Panc1 (cell line): ENCODE data around the gene PRKD2. TPM values are rescaled to one million over a fixed set of nuclear protein-coding genes. Genes with fewer than 3 reads are reported as not detected.

Source experiments
- ATAC-seq: fragments of 200-7000 bp; cut with Tn5 transposase; 2 replicates; pipeline ENCODE4 v1.9.1; 2020; ENCODE audit warnings: mild to moderate bottlenecking, moderate library complexity
- BruUV-seq: library from RNA; stranded (reverse); fragments of 400-500 nt; replicated peaks from 2 replicates; lab custom pipeline; 2021; lab: Mats Ljungman, UMichigan
- CTCF ChIA-PET: fragments of 300-600 bp; sonication (Branson Sonifier 250); formaldehyde crosslinking; loops from one replicate; lab custom pipeline; 2022; ENCODE audit warnings: antibody characterized with exemption; lab: Charles Lee
- POLR2A ChIA-PET: fragments of 300-600 bp; sonication (Branson Sonifier 250); formaldehyde crosslinking; loops from one replicate; lab custom pipeline; 2022; ENCODE audit warnings: antibody characterized with exemption; lab: Charles Lee
- DNase-seq: peaks from one replicate; pipeline ENCODE4 v3.0.0-alpha.2; 2010; ENCODE audit warnings: low read depth, low spot score
- H3K27ac ChIP-seq: 2 replicates; pipeline ENCODE4 v1.5.1; 2011; ENCODE audit warnings: mild to moderate bottlenecking, low read length, inconsistent platforms
- H3K27me3 ChIP-seq: fragments of 200-500 bp; sonication (Bioruptor generic); 2 replicates; pipeline ENCODE4 v1.6.0; 2014; ENCODE audit warnings: low read length, inconsistent platforms; ENCODE audit not compliant: control insufficient read depth, insufficient read depth
- H3K36me3 ChIP-seq: fragments of 200-500 bp; sonication (Bioruptor generic); 2 replicates; pipeline ENCODE4 v1.5.1; 2014; ENCODE audit warnings: inconsistent platforms, mild to moderate bottlenecking, low read length, moderate library complexity; ENCODE audit not compliant: control insufficient read depth, insufficient read depth
- H3K4me1 ChIP-seq: 2 replicates; pipeline ENCODE4 v1.5.1; 2011; ENCODE audit warnings: inconsistent platforms, mild to moderate bottlenecking, low read length, moderate library complexity; ENCODE audit not compliant: control insufficient read depth, insufficient read depth
- H3K4me3 ChIP-seq, 2 experiments: 2 replicates each; pipeline ENCODE4 v1.5.1; 2011 to 2012; ENCODE audit warnings: low read depth in 2 of 2, low read length in 2 of 2, mild to moderate bottlenecking in 2 of 2, inconsistent platforms in 1 of 2, moderate library complexity in 1 of 2
- H3K9me3 ChIP-seq: fragments of 200-500 bp; sonication (Bioruptor generic); 2 replicates; pipeline ENCODE4 v1.5.1; 2014; ENCODE audit warnings: low read depth, mild to moderate bottlenecking, inconsistent platforms, low read length, moderate library complexity; ENCODE audit not compliant: control insufficient read depth, insufficient read depth
- POLR2AphosphoS5 ChIP-seq: IDR thresholded peaks from 2 replicates; pipeline ENCODE4 v1.6.1; 2012; ENCODE audit warnings: mild to moderate bottlenecking, low read depth, low read length, moderate library complexity
- SIN3A ChIP-seq: IDR thresholded peaks from 2 replicates; pipeline ENCODE4 v1.6.1; 2012; ENCODE audit warnings: low read depth, mild to moderate bottlenecking, low read length, moderate library complexity, borderline replicate concordance; ENCODE audit not compliant: insufficient read depth
- TCF7L2 ChIP-seq: IDR thresholded peaks from 2 replicates; pipeline ENCODE4 v1.6.1; 2011; ENCODE audit warnings: mild to moderate bottlenecking, low read depth, low read length, inconsistent platforms
- in situ Hi-C: cut with HindIII; loops from 2 replicates; pipeline ENCODE4 v1.10.0; 2016; ENCODE audit warnings: low sequenced_read_pairs, low pct_unique_long_range_greater_than_20kb
- intact Hi-C: fragments of 100-400 bp; cut with micrococcal nuclease; formaldehyde crosslinking; loops from one replicate; pipeline ENCODE4 v1.10.0; 2022; ENCODE audit not compliant: unreplicated experiment
- total RNA-seq: library from RNA; stranded (reverse); gene quantifications from one replicate; pipeline ENCODE4 v1.2.1, GENCODE V29; 2021; ENCODE audit not compliant: unreplicated experiment
- TF ChIP-seq, protein P1 (sequence below), 2 experiments: IDR thresholded peaks; 2 replicates each; pipeline ENCODE4 v1.6.1; 2011 to 2012; ENCODE audit warnings: low read depth in 2 of 2, control low read depth in 1 of 2, low read length in 1 of 2, mild to moderate bottlenecking in 1 of 2, moderate library complexity in 1 of 2; ENCODE audit not compliant: insufficient read depth in 1 of 2
- TF ChIP-seq, protein P2 (sequence below): fragments of 450-650 bp; IDR thresholded peaks from 2 replicates; pipeline ENCODE4 v1.5.1; 2017; ENCODE audit warnings: mild to moderate bottlenecking

The PRKD2 gene
- total RNA-seq, 1 experiment from 2014 or later = 41.2 TPM

DNA sequence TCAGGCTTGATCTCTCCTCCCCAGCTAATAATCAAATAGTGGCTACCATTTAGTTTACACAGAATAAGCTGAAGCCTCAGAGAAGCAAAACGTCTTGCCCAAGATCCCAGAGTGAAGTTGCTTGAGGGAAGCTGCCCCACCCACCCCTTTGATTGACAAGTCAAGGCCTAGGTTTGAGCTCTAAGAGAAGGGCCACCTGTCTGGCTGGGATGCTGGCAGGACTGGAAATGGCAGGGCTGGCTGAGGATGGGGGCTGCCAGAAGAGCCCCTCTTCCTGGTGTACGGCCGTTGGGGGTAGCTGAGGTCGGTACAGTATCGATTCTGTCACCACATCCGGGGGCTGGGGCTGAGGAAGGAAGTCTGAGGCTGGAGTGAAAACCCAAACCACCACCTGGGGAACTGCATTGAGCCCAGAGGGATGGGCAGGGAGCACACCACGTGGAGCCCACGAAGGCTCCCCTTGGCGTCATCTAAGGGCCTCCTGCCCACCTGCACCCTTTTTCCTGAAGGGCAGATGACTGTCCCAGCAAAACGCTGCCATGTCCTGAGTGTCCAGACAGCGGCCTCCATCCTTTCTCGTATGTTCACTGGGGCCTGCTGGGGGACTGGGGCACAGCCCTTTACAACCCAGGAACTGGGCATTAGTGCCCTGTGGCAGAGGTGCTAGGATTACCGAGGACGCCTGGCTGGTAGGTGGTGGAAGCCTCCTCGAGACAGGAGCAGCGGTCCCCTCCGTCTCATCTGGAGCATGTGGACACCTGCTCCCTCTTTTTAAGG is 1.4 kb upstream of the PRKD2 start:
- no peak for DNase-seq
- BruUV-seq = no TSS peak
- ATAC-seq = no peak
- H3K27ac ChIP-seq = peak overlapping the region; percentile 74; the same call in 1 of the 2 replicates
- H3K27me3 ChIP-seq = no peaks in the 10 kb centered on the region
- intact Hi-C loops (no loop called here), in situ Hi-C loops (no loop called here)
- CTCF ChIA-PET = no interaction called here
- POLR2A ChIA-PET = interaction anchor here (0.6 kb wide), 1 partner anchor 10 kb away, joined by 4 read pairs; no protein-coding TSS in a partner anchor
- TF ChIP-seq SIN3A (no peak), POLR2AphosphoS5 (no peak), TCF7L2 (no peak)
- TF ChIP-seq, protein P1, sequence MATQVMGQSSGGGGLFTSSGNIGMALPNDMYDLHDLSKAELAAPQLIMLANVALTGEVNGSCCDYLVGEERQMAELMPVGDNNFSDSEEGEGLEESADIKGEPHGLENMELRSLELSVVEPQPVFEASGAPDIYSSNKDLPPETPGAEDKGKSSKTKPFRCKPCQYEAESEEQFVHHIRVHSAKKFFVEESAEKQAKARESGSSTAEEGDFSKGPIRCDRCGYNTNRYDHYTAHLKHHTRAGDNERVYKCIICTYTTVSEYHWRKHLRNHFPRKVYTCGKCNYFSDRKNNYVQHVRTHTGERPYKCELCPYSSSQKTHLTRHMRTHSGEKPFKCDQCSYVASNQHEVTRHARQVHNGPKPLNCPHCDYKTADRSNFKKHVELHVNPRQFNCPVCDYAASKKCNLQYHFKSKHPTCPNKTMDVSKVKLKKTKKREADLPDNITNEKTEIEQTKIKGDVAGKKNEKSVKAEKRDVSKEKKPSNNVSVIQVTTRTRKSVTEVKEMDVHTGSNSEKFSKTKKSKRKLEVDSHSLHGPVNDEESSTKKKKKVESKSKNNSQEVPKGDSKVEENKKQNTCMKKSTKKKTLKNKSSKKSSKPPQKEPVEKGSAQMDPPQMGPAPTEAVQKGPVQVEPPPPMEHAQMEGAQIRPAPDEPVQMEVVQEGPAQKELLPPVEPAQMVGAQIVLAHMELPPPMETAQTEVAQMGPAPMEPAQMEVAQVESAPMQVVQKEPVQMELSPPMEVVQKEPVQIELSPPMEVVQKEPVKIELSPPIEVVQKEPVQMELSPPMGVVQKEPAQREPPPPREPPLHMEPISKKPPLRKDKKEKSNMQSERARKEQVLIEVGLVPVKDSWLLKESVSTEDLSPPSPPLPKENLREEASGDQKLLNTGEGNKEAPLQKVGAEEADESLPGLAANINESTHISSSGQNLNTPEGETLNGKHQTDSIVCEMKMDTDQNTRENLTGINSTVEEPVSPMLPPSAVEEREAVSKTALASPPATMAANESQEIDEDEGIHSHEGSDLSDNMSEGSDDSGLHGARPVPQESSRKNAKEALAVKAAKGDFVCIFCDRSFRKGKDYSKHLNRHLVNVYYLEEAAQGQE (IDR thresholded peaks at IDR 0.05; ENCODE audit: insufficient read depth in 1 of 2, low read depth in 2 of 2, low read length in 1 of 2) = no peak
- TF ChIP-seq, protein P2, sequence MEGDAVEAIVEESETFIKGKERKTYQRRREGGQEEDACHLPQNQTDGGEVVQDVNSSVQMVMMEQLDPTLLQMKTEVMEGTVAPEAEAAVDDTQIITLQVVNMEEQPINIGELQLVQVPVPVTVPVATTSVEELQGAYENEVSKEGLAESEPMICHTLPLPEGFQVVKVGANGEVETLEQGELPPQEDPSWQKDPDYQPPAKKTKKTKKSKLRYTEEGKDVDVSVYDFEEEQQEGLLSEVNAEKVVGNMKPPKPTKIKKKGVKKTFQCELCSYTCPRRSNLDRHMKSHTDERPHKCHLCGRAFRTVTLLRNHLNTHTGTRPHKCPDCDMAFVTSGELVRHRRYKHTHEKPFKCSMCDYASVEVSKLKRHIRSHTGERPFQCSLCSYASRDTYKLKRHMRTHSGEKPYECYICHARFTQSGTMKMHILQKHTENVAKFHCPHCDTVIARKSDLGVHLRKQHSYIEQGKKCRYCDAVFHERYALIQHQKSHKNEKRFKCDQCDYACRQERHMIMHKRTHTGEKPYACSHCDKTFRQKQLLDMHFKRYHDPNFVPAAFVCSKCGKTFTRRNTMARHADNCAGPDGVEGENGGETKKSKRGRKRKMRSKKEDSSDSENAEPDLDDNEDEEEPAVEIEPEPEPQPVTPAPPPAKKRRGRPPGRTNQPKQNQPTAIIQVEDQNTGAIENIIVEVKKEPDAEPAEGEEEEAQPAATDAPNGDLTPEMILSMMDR = no peak
- H3K4me1 ChIP-seq = peaks cover 5% of the 10 kb centered on the region
- H3K4me3 ChIP-seq = no peak overlapping the region
- H3K36me3 ChIP-seq = peaks cover 5% of the 10 kb centered on the region; the same call in 1 of the 2 replicates
- H3K9me3 ChIP-seq = no peaks in the 10 kb centered on the region

DNA sequence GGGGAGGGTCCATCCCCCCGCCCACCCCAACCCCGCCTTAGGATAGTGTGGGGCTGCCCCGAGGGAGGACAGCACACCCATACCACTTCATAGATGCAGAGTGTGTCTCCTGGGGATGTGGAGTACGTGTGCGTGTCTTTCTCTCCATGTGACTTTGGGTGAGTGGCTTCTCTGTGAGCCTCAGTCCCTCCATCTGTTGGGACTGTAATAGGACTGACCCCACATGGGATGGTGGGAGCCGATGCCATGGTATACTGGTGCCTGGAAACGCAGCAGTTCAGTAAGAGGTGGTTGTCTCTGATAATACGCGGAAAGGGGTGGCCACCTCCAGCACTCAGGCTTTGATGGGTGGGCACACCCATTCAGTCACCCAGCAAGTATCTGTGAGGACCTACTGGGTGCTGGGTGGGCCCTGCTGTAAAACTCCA is 816 bp upstream of the PRKD2 start:
- intact Hi-C loops = no loop called here
- Histone ChIP-seq H3K27ac (peak overlapping the region; percentile 74), H3K27me3 (no peaks in the 10 kb centered on the region), H3K9me3 (no peaks in the 10 kb centered on the region), H3K4me3 (peak overlapping the region; percentile 60 to 74), H3K36me3 (peaks cover 5% of the 10 kb centered on the region; the same call in 1 of the 2 replicates), H3K4me1 (peaks cover 5% of the 10 kb centered on the region)
- in situ Hi-C loops = no loop called here
- no peak for TF ChIP-seq TCF7L2
- TF ChIP-seq, protein P2 = no peak
- no peak for TF ChIP-seq POLR2AphosphoS5
- no peak for TF ChIP-seq SIN3A
- TF ChIP-seq, protein P1 (IDR thresholded peaks at IDR 0.05; ENCODE audit: insufficient read depth in 1 of 2, low read depth in 2 of 2, low read length in 1 of 2) = no peak
- DNase-seq (no peak), ATAC-seq (peak; percentile 10; the same call in 1 of the 2 replicates)
- ChIA-PET CTCF (no interaction called here), POLR2A (interaction anchor here (0.6 kb wide), 1 partner anchor 9 kb away, joined by 4 read pairs; no protein-coding TSS in a partner anchor)
- BruUV-seq = no TSS peak
